ENCODE results near the gene AGL. TPM values are rescaled to one million over a fixed set of nuclear protein-coding genes. Genes with fewer than 3 reads are reported as not detected.
A peak's percentile ranks its signal among the peaks of the same experiment; 100 is the strongest.

The AGL gene
- total and polyA plus RNA-seq, 2 of the 13 experiments (the other 11 are each of a cell fraction or from before 2014, with no cell fraction given) = 4.3 to 13.1 TPM

DNA sequence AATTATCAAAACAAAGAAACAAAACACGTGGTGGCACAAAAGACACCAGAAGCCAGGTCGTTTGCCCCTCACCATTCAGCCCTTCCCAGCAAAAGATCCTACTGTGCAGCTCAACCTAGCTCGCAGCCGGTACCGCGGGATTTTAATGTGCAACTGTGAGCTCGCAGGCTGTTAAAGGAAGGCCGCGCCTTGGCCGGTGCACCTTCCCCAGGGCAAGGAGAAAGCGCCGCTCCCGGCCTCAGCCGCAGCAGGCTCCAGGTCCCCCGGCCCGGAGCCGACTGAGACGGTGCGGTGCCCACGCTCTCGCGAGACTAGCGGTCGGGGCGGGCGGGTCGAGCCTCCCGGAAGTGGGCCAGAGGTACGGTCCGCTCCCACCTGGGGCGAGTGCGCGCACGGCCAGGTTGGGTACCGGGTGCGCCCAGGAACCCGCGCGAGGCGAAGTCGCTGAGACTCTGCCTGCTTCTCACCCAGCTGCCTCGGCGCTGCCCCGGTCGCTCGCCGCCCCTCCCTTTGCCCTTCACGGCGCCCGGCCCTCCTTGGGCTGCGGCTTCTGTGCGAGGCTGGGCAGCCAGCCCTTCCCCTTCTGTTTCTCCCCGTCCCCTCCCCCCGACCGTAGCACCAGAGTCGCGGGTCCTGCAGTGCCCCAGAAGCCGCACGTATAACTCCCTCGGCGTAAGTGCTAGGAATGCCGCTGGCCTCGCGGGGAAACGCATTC lies at the start of gene AGL (continued):
- TF ChIP-seq, protein P1, sequence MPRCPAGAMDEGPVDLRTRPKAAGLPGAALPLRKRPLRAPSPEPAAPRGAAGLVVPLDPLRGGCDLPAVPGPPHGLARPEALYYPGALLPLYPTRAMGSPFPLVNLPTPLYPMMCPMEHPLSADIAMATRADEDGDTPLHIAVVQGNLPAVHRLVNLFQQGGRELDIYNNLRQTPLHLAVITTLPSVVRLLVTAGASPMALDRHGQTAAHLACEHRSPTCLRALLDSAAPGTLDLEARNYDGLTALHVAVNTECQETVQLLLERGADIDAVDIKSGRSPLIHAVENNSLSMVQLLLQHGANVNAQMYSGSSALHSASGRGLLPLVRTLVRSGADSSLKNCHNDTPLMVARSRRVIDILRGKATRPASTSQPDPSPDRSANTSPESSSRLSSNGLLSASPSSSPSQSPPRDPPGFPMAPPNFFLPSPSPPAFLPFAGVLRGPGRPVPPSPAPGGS (CRISPR knock-in tag; IDR thresholded peaks at IDR 0.05) = peak; percentile 88
- peak; percentile 74; the same call in 1 of the 2 replicates for TF ChIP-seq AKNA (CRISPR knock-in tag; IDR thresholded peaks at IDR 0.05; ENCODE audit: borderline replicate concordance)
- peak; percentile 92 for TF ChIP-seq ZFY (CRISPR knock-in tag; IDR thresholded peaks at IDR 0.05)
- TF ChIP-seq ZNF501 (CRISPR knock-in tag; IDR thresholded peaks at IDR 0.05) = peak; percentile 86
- TF ChIP-seq SMAD1 (CRISPR knock-in tag; IDR thresholded peaks at IDR 0.05; ENCODE audit: borderline replicate concordance, low read depth) = peak; percentile 97
- peak; percentile 91 for TF ChIP-seq ZNF564 (CRISPR knock-in tag; IDR thresholded peaks at IDR 0.05)
- TF ChIP-seq JUNB (CRISPR knock-in tag; IDR thresholded peaks at IDR 0.05; ENCODE audit: borderline replicate concordance) = no peak
- 0 out of 2 replicates have a peak, but pooled peaks have one; percentile 59 for TF ChIP-seq ZNF737 (CRISPR knock-in tag; IDR thresholded peaks at IDR 0.05; ENCODE audit: borderline replicate concordance)
- TF ChIP-seq PPARG (CRISPR knock-in tag; conservative IDR thresholded peaks at IDR 0.05) = peak; percentile 90
- TF ChIP-seq FOXM1 (CRISPR knock-in tag; IDR thresholded peaks at IDR 0.05) = no peak
- peak; percentile 81; the same call in 1 of the 2 replicates for TF ChIP-seq EEA1 (CRISPR knock-in tag; IDR thresholded peaks at IDR 0.05; ENCODE audit: borderline replicate concordance)
- TF ChIP-seq ZNF296 (CRISPR knock-in tag; conservative IDR thresholded peaks at IDR 0.05) = peak; percentile 69; the same call in 1 of the 2 replicates
- TF ChIP-seq, protein P2, sequence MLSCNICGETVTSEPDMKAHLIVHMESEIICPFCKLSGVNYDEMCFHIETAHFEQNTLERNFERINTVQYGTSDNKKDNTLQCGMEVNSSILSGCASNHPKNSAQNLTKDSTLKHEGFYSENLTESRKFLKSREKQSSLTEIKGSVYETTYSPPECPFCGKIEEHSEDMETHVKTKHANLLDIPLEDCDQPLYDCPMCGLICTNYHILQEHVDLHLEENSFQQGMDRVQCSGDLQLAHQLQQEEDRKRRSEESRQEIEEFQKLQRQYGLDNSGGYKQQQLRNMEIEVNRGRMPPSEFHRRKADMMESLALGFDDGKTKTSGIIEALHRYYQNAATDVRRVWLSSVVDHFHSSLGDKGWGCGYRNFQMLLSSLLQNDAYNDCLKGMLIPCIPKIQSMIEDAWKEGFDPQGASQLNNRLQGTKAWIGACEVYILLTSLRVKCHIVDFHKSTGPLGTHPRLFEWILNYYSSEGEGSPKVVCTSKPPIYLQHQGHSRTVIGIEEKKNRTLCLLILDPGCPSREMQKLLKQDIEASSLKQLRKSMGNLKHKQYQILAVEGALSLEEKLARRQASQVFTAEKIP (CRISPR knock-in tag; IDR thresholded peaks at IDR 0.05; ENCODE audit: borderline replicate concordance) = no peak
- TF ChIP-seq PITX1 (CRISPR knock-in tag; IDR thresholded peaks at IDR 0.05) = peak; percentile 55; the same call in 1 of the 2 replicates
- no peak for TF ChIP-seq SUZ12 (IDR thresholded peaks at IDR 0.05; ENCODE audit: low read depth, low read length)
- TF ChIP-seq ATAD3A (CRISPR knock-in tag; IDR thresholded peaks at IDR 0.05) = no peak
- TF ChIP-seq ZNF567 (CRISPR knock-in tag; IDR thresholded peaks at IDR 0.05; ENCODE audit: borderline replicate concordance) = peak; percentile 80; the same call in 1 of the 2 replicates
- TF ChIP-seq NFYC (CRISPR knock-in tag; IDR thresholded peaks at IDR 0.05) = no peak
- TF ChIP-seq, protein P3, sequence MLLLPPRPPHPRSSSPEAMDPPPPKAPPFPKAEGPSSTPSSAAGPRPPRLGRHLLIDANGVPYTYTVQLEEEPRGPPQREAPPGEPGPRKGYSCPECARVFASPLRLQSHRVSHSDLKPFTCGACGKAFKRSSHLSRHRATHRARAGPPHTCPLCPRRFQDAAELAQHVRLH (CRISPR knock-in tag; IDR thresholded peaks at IDR 0.05; ENCODE audit: borderline replicate concordance, low read depth) = 0 out of 2 replicates have a peak, but pooled peaks have one; percentile 86
- peak; percentile 70; the same call in 1 of the 2 replicates for TF ChIP-seq ZNF777 (CRISPR knock-in tag; IDR thresholded peaks at IDR 0.05)
- TF ChIP-seq, protein P4, sequence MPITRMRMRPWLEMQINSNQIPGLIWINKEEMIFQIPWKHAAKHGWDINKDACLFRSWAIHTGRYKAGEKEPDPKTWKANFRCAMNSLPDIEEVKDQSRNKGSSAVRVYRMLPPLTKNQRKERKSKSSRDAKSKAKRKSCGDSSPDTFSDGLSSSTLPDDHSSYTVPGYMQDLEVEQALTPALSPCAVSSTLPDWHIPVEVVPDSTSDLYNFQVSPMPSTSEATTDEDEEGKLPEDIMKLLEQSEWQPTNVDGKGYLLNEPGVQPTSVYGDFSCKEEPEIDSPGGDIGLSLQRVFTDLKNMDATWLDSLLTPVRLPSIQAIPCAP (CRISPR knock-in tag; IDR thresholded peaks at IDR 0.05; ENCODE audit: low read depth) = no peak

All from HepG2 (cell line).